CD4-positive, alpha-beta T cell (primary cell): Measurements from ENCODE around the gene NPAS3. TPM values are rescaled to one million over a fixed set of nuclear protein-coding genes. Genes with fewer than 3 reads are reported as not detected.

Experiments used
- ATAC-seq: fragments of 200-7000 bp; cut with Tn5 transposase; one replicate; pipeline ENCODE4 v1.10.0; 2022; ENCODE audit warnings: mild to moderate bottlenecking; ENCODE audit not compliant: poor library complexity
- CTCF ChIA-PET: fragments of 350-600 bp; sonication (Branson Sonifier 250); formaldehyde crosslinking; loops from one replicate; lab custom pipeline; 2021; ENCODE audit warnings: antibody characterized with exemption, inconsistent platforms; lab: Charles Lee
- POLR2A ChIA-PET: fragments of 350-600 bp; sonication (Branson Sonifier 250); formaldehyde crosslinking; loops from one replicate; lab custom pipeline; 2021; ENCODE audit warnings: antibody characterized with exemption, inconsistent platforms; lab: Charles Lee
- DNase-seq, 14 experiments: peaks; one replicate each; pipeline ENCODE4 v3.0.0-alpha.2; 2013 to 2020; ENCODE audit warnings: mixed read lengths in 2 of 14
- H3K27ac ChIP-seq, 2 donors: one replicate each; pipeline versions ENCODE4 v1.5.1 to v1.7.0; 2013; ENCODE audit warnings: low read length in 2 of 2, low read depth in 1 of 2, mild to moderate bottlenecking in 1 of 2
- H3K27me3 ChIP-seq, 2 experiments: 1 replicate in 1 of 2; 2 replicates in 1 of 2; pipeline versions ENCODE4 v1.6.1 to v1.7.0; 2013; ENCODE audit warnings: low read length in 2 of 2, control low read depth in 1 of 2, mild to moderate bottlenecking in 1 of 2, moderate library complexity in 1 of 2; ENCODE audit not compliant: insufficient read depth in 2 of 2, control insufficient read depth in 1 of 2
- H3K36me3 ChIP-seq: one replicate; pipeline ENCODE4 v1.6.1; 2013; ENCODE audit warnings: low read length, control low read depth; ENCODE audit not compliant: insufficient read depth
- H3K4me1 ChIP-seq: one replicate; pipeline ENCODE4 v1.6.1; 2013; ENCODE audit warnings: low read length, control low read depth; ENCODE audit not compliant: insufficient read depth
- H3K4me3 ChIP-seq: one replicate; pipeline ENCODE4 v1.5.1; 2013; ENCODE audit warnings: mild to moderate bottlenecking, low read length, moderate library complexity
- H3K9me3 ChIP-seq, 2 experiments: 1 replicate in 1 of 2; 2 replicates in 1 of 2; pipeline versions ENCODE4 v1.6.1 to v1.7.0; 2013; ENCODE audit warnings: low read length in 2 of 2, mild to moderate bottlenecking in 2 of 2, control low read depth in 1 of 2, moderate library complexity in 1 of 2; ENCODE audit not compliant: control insufficient read depth in 1 of 2, insufficient read depth in 1 of 2
- H3K27ac Mint-ChIP-seq: one replicate; pipeline ENCODE4 v1.8.0; 2020; ENCODE audit warnings: mixed read lengths
- H3K27me3 Mint-ChIP-seq: one replicate; pipeline ENCODE4 v1.8.0; 2021; ENCODE audit warnings: mixed read lengths
- H3K36me3 Mint-ChIP-seq: one replicate; pipeline ENCODE4 v1.8.0; 2021; ENCODE audit warnings: low read depth, mixed read lengths
- H3K4me1 Mint-ChIP-seq: one replicate; pipeline ENCODE4 v1.8.0; 2021; ENCODE audit warnings: low read depth, mixed read lengths
- H3K4me3 Mint-ChIP-seq: one replicate; pipeline ENCODE4 v1.8.0; 2020; ENCODE audit warnings: mild to moderate bottlenecking, mixed read lengths
- H3K9me3 Mint-ChIP-seq: one replicate; pipeline ENCODE4 v1.8.0; 2020; ENCODE audit warnings: mixed read lengths
- intact Hi-C, 2 experiments: fragments of 100-400 bp; cut with DNase I in 1 of 2; cut with micrococcal nuclease in 1 of 2; formaldehyde crosslinking; loops; one replicate each; pipeline versions ENCODE4 v1.15.1 to v1.9.0; 2023 to 2025; cut with DNase I, micrococcal nuclease
- total RNA-seq, 174 experiments: library from RNA in 2 of 174; stranded (reverse) in 2 of 174; gene quantifications; one replicate each; pipeline ENCODE4 v1.2.3 and lab custom pipeline; 2021 to 2026
- TF ChIP-seq, protein P1 (sequence below): fragments of 200-600 bp; IDR thresholded peaks from one replicate; pipeline ENCODE4 v1.8.0; 2022; ENCODE audit warnings: antibody characterized with exemption, mild to moderate bottlenecking

Gene NPAS3
- total RNA-seq, 2 experiments from 2014 or later = not detected

DNA sequence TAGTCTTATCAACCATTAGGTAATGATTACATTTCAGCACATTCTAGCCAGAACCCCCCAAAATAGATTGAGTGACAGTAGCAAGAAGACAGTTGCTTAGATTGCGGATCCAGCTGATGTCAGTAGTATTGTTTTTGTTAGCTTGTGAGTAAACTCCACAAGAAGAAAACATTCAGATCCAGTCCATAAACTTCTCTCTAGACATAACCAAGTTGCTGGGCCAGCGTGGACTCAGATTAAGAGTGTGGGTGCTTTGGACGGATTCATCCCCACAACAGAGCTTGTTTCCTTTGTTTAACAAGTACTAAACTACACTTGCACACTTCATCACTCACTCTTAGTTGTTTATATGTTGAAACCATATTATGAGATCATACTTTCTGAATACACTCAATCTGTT is 293.4 kb downstream of the NPAS3 start:
- DNase-seq = no peak
- intact Hi-C loops = no loop called here
- Mint-ChIP-seq H3K36me3 (no peaks in the 10 kb centered on the region), H3K27ac (no peak overlapping the region), H3K9me3 (no peaks in the 10 kb centered on the region), H3K4me1 (no peaks in the 10 kb centered on the region), H3K4me3 (no peak overlapping the region), H3K27me3 (no peaks in the 10 kb centered on the region)
- H3K4me1 ChIP-seq = no peaks in the 10 kb centered on the region
- ChIA-PET POLR2A (no interaction called here), CTCF (no interaction called here)
- TF ChIP-seq, protein P1, sequence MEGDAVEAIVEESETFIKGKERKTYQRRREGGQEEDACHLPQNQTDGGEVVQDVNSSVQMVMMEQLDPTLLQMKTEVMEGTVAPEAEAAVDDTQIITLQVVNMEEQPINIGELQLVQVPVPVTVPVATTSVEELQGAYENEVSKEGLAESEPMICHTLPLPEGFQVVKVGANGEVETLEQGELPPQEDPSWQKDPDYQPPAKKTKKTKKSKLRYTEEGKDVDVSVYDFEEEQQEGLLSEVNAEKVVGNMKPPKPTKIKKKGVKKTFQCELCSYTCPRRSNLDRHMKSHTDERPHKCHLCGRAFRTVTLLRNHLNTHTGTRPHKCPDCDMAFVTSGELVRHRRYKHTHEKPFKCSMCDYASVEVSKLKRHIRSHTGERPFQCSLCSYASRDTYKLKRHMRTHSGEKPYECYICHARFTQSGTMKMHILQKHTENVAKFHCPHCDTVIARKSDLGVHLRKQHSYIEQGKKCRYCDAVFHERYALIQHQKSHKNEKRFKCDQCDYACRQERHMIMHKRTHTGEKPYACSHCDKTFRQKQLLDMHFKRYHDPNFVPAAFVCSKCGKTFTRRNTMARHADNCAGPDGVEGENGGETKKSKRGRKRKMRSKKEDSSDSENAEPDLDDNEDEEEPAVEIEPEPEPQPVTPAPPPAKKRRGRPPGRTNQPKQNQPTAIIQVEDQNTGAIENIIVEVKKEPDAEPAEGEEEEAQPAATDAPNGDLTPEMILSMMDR = no peak
- ATAC-seq = no peak
- H3K27ac ChIP-seq = no peak overlapping the region
- no peaks in the 10 kb centered on the region for H3K9me3 ChIP-seq
- H3K36me3 ChIP-seq = no peaks in the 10 kb centered on the region
- H3K27me3 ChIP-seq = no peaks in the 10 kb centered on the region
- no peak overlapping the region for H3K4me3 ChIP-seq

DNA sequence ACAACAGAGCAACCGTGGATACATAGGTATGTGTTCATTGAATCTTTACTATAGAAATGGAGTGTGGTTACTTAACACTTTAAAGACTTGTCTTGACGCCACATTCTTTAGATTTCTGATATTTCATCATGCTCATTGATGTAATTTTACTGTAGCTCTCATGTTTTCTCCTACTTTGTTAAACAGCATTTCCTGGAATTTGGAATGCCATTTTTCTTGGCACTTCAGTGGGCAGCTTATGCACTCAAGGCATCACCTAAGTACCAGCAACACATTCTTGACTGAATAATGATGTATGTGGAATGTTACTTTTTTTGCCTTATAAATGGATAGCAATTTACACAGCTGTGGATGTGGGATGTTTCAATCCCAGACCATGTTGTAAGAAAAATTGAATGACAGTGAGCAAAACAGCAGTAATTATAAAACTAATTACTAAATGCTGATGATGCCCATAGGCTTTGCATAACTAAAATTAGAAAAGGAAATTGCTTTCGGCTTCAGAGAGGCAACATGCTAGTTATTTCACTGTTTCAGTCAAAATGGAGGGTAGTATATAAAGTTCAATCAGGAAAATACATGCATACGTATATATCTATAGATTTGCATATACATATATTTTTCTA is 298.5 kb downstream of the NPAS3 start:
- POLR2A ChIA-PET = no interaction called here
- DNase-seq = no peak
- H3K9me3 ChIP-seq = no peaks in the 10 kb centered on the region
- no peak for ATAC-seq
- H3K4me1 ChIP-seq = no peaks in the 10 kb centered on the region
- H3K9me3 Mint-ChIP-seq = no peaks in the 10 kb centered on the region
- H3K27ac ChIP-seq = no peak overlapping the region
- no peaks in the 10 kb centered on the region for H3K36me3 Mint-ChIP-seq
- H3K27me3 Mint-ChIP-seq = no peaks in the 10 kb centered on the region
- no peak overlapping the region for H3K27ac Mint-ChIP-seq
- no peaks in the 10 kb centered on the region for H3K36me3 ChIP-seq
- intact Hi-C loops = no loop called here
- TF ChIP-seq, protein P1 = no peak
- no peaks in the 10 kb centered on the region for H3K4me1 Mint-ChIP-seq
- CTCF ChIA-PET = no interaction called here
- no peak overlapping the region for H3K4me3 ChIP-seq
- no peak overlapping the region for H3K4me3 Mint-ChIP-seq
- H3K27me3 ChIP-seq = no peaks in the 10 kb centered on the region

DNA sequence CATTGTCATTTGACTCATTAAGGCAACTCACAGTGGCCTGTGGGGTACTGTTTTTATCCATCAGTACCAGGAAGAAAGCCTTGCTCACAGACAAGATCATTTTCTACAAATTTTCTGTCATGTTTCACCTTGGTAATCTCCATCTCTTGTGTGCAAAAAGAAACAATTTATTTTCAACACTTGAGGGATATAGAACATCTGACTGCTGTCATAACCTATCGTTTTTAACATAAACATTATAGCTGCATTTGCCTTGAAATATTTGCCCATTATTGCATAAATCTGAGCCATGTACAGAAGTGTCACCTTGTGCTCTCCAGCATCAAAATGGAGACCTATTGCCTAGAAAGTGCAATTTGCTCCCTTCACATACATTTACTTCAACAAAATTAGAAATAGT is 300.8 kb downstream of the NPAS3 start:
- Mint-ChIP-seq H3K36me3 (no peaks in the 10 kb centered on the region), H3K4me1 (no peaks in the 10 kb centered on the region), H3K27me3 (no peaks in the 10 kb centered on the region), H3K4me3 (no peak overlapping the region), H3K9me3 (no peaks in the 10 kb centered on the region), H3K27ac (no peak overlapping the region)
- H3K36me3 ChIP-seq = no peaks in the 10 kb centered on the region
- intact Hi-C loops = no loop called here
- no peaks in the 10 kb centered on the region for H3K4me1 ChIP-seq
- TF ChIP-seq, protein P1 = no peak
- H3K9me3 ChIP-seq = no peaks in the 10 kb centered on the region
- POLR2A ChIA-PET = no interaction called here
- no peaks in the 10 kb centered on the region for H3K27me3 ChIP-seq
- CTCF ChIA-PET = no interaction called here
- no peak for DNase-seq
- H3K4me3 ChIP-seq = no peak overlapping the region
- H3K27ac ChIP-seq = no peak overlapping the region
- ATAC-seq = no peak
